ENCODE measurements around the gene HPS5. TPM values are rescaled to one million over a fixed set of nuclear protein-coding genes. Genes with fewer than 3 reads are reported as not detected.

The HPS5 gene
- total RNA-seq, 1 experiment from 2014 or later = 15.4 TPM

- H3K79me1 ChIP-seq (ENCODE audit: insufficient read depth, low read depth, low read length, poor library complexity, severe bottlenecking) = no peaks in the 10 kb centered on the region
- TF ChIP-seq, protein P1, sequence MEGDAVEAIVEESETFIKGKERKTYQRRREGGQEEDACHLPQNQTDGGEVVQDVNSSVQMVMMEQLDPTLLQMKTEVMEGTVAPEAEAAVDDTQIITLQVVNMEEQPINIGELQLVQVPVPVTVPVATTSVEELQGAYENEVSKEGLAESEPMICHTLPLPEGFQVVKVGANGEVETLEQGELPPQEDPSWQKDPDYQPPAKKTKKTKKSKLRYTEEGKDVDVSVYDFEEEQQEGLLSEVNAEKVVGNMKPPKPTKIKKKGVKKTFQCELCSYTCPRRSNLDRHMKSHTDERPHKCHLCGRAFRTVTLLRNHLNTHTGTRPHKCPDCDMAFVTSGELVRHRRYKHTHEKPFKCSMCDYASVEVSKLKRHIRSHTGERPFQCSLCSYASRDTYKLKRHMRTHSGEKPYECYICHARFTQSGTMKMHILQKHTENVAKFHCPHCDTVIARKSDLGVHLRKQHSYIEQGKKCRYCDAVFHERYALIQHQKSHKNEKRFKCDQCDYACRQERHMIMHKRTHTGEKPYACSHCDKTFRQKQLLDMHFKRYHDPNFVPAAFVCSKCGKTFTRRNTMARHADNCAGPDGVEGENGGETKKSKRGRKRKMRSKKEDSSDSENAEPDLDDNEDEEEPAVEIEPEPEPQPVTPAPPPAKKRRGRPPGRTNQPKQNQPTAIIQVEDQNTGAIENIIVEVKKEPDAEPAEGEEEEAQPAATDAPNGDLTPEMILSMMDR (conservative IDR thresholded peaks at IDR 0.05) = no peak
- no peak overlapping the region for H3K27ac ChIP-seq (ENCODE audit: insufficient read length, low read depth, low read length)
- no peaks in the 10 kb centered on the region for H3K27me3 ChIP-seq (ENCODE audit: insufficient read depth, low read length)
- no peaks in the 10 kb centered on the region for H3K9me3 ChIP-seq (ENCODE audit: control insufficient read depth, low read depth, low read length)
- H4K91ac ChIP-seq (ENCODE audit: insufficient read length, low read depth, low read length) = no peak overlapping the region
- H3K4me2 ChIP-seq (ENCODE audit: insufficient read depth, insufficient read length, low read length) = no peak overlapping the region
- Mint-ChIP-seq H3K4me1 (peaks cover 2 to 7% of the 10 kb centered on the region in 2 experiments; a peak in 3 of 4 replicates), H3K9me3 (no peaks in the 10 kb centered on the region), H3K36me3 (ENCODE audit: insufficient read depth in 1 of 3, low read depth in 3 of 3) (peaks cover 3 to 10% (median 5%) of the 10 kb centered on the region in 3 experiments; a peak in 5 of 7 replicates), H3K27ac (no peak overlapping the region), H3K4me3 (no peak overlapping the region), H3K27me3 (ENCODE audit: low read depth) (no peaks in the 10 kb centered on the region)
- no peak overlapping the region for H4K8ac ChIP-seq (replicated peaks; ENCODE audit: insufficient read length, low read depth, low read length)
- no peak overlapping the region for H3K4ac ChIP-seq (ENCODE audit: low read depth, low read length)
- H3K79me2 ChIP-seq (ENCODE audit: insufficient read depth, low read length) = no peaks in the 10 kb centered on the region
- H4K20me1 ChIP-seq (ENCODE audit: control insufficient read depth, insufficient read depth, insufficient read length) = no peaks in the 10 kb centered on the region
- no peaks in the 10 kb centered on the region for H3K4me1 ChIP-seq (ENCODE audit: insufficient read depth, low read length)
- H2AFZ ChIP-seq (ENCODE audit: low read length) = no peak overlapping the region
- H4K5ac ChIP-seq (ENCODE audit: insufficient read length, low read depth, low read length) = no peak overlapping the region
- no peak overlapping the region for H2BK20ac ChIP-seq (ENCODE audit: low read depth, low read length, poor library complexity, severe bottlenecking)
- no peak overlapping the region for H2BK12ac ChIP-seq (ENCODE audit: insufficient read length, low read depth, low read length)
- no peak overlapping the region for H3K18ac ChIP-seq (ENCODE audit: insufficient read length, low read depth, low read length)
- no peaks in the 10 kb centered on the region for H3K23me2 ChIP-seq (ENCODE audit: insufficient read length, low read depth, low read length, poor library complexity, severe bottlenecking)
- no peak overlapping the region for H2BK5ac ChIP-seq (ENCODE audit: insufficient read length, low read length)
- no peak overlapping the region for H2AK5ac ChIP-seq (ENCODE audit: insufficient read length, low read length)
- no CpG with 5 or more reads among the region's 4 CpGs for WGBS (ENCODE audit: extremely low coverage, insufficient read length, low lambda C conversion rate)
- H3T11ph ChIP-seq (ENCODE audit: low read length) = no peak overlapping the region
- no peak overlapping the region for H3K23ac ChIP-seq (ENCODE audit: insufficient read length, low read depth, low read length)
- H3K14ac ChIP-seq (ENCODE audit: insufficient read depth, low read length) = no peak overlapping the region
- no peak overlapping the region for H3K56ac ChIP-seq (ENCODE audit: insufficient read length, low read depth, low read length)
- H2BK120ac ChIP-seq (ENCODE audit: low read depth, low read length, poor library complexity, severe bottlenecking) = no peak overlapping the region
- DNase-seq = no peak
- no peak overlapping the region for H2BK15ac ChIP-seq (ENCODE audit: low read depth, low read length)
- H3K9ac ChIP-seq (ENCODE audit: extremely low read depth, insufficient read length, low read length) = no peak overlapping the region
Observed at GRCh38 chr11:18271206-18271605, 50.7 kb downstream of the HPS5 start.

Measured in H9 (cell line).